RPMI7951 (cell line): Measurements from ENCODE around the gene MYLK. TPM values are rescaled to one million over a fixed set of nuclear protein-coding genes. Genes with fewer than 3 reads are reported as not detected.

Experiments used
- DNase-seq: peaks from one replicate; pipeline ENCODE4 v3.0.0-alpha.2; 2012; ENCODE audit warnings: low read depth
- total RNA-seq: library from RNA; depleted of rRNA; stranded (reverse); fragments of >200 nt; shearing (Covaris generic); gene quantifications from 2 replicates; pipeline ENCODE4 v1.2.3, GENCODE V29; 2014

Gene MYLK
- total RNA-seq, 1 experiment from 2014 or later, result 103 TPM

DNA sequence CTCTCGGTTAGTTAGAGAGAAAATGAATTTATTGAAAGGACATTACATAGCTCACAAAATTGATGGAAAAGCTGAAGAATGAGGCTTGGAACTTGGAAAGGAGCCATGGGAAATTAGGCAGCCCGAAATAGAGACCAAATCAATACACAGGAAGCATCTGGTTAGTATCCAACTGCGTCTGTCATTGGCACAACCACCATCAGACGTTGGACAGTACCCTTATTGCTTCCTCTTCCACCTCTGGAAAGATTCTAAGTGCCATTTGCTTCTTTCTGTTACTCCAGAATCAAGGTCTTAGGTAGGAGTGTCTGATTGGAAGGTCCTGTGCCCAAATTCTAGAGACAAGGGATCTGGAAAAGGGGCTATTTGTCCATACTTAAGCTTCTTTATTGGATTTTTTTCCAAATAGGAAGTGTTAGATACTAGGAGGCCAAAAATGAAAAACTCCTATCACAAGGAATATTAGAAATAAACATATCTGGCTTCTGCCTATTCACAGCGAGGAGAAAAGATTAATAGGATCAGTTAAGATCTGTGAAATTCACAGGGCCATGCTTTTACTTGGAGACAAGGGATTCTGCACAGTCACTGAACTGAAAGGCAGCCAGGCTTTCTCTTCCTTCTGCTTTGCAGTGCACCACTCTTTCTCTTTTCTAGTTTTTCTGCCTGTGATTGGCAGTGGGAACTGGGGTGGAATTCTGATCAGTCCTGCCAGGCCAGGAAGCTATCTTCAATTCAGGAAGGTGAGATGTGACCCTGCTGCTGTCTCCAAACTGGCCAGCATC lies 288.5 kb downstream of the MYLK start:
- no peak for DNase-seq

DNA sequence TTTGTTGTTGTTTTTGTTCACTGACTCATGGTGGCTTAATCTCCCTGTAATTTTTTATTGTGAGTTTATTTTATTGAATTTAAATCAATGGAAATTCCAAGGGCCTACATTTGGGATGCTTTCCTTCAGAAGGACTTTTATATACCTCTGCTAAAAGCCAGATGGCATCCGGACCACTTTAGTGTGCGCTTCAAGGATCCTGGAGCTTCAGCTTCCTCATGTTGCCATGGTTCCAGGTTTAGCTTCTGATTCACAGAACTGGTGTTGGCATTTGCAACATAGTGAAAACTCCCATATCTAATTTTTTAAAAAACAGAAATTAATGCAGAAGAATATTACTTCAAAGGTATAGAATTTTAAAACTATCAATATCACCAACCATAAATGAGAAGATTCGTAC lies 290.8 kb downstream of the MYLK start:
- DNase-seq, result no peak

DNA sequence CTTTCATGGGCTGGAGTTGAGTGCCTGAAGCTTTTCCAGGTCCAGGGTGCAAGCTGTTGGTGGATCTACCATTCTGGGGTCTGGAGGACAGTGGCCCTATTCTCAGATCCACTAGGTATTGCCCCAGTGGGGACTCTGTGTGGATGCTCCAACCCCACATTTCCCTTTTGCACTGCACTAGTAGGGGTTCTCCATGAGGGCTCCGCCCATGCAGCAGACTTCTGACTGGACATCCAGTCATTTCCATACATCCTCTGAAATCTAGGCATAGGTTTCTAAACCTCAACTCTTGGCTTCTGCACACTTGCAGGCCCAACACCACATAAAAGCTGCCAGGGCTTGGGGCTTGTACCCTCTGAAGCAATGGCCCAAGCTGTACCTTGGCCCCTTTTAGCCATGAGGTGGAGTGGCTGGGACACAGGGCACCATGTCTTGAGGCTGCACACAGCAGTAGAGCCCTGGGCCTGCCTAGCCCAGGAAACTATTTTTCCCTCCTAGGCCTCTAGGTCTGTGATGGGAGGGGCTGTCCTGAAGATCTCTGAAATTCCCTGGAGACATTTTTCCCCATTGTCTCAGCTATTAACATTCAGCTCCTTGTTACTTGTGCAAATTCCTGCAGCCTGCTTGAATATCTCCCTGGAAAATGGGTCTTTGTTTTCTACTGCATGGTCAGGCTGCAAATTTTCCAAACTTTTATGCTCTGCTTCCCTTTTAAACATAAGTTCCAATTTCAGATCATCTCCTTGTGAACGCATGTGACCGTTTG lies 293.3 kb downstream of the MYLK start:
- DNase-seq, result no peak

DNA sequence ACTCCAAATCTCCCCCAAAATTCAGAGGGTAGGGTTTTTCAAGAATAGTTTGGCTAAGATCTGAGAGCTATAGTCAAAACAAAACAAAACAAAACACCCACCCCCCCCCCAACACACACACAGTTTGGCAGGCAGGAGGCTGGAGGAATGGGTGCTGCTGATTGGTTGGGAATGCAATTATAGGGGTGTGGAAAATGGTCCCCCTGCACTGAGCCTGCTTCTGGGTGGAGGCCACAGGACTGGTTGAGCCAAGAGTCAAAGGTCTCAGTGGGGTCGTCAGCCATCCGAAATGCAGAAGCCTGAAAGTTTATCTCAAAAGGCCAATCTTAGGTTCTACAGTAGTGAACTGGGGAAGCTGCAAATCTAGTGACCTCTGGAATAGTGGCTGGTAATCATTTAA lies 296.7 kb downstream of the MYLK start:
- no peak for DNase-seq

DNA sequence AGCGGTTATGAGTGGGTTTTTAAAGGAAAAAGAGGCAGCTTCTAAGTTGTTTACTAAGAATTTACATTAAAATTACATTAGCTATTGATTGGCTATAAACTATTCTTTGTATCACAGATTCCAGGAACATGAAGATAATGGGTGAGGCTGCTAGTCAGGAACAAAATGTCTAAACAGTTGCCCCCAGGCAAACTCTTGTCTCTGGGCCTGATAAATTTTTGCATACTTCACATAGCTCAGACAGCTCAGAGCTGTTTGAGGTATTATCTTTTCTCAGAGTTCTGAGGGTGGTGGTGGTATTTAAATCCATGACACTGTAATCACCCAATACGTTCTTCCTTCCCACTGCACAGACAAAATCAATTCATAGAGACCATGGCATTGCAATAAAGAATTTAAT lies 297.2 kb downstream of the MYLK start:
- DNase-seq, result peak; percentile 75

DNA sequence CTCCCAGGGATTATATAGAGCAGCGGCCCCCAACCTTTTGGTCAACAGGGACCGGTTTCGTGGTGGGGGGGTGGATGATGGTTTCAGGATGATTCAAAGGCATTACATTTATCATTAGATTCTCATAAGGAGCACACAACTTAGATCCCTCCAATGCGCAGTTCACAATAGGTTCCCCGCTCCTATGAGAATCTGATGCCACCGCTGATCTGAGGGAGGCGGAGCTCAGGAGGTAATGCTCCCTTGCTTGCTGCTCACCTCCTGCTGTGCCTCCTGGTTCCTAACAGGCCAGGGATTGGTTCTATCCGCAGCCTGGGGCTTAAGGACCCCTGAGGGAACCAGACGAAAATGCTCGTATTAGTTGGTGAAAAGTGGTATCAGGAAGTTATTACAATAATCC lies 298.0 kb downstream of the MYLK start:
- peak; percentile 61 for DNase-seq

DNA sequence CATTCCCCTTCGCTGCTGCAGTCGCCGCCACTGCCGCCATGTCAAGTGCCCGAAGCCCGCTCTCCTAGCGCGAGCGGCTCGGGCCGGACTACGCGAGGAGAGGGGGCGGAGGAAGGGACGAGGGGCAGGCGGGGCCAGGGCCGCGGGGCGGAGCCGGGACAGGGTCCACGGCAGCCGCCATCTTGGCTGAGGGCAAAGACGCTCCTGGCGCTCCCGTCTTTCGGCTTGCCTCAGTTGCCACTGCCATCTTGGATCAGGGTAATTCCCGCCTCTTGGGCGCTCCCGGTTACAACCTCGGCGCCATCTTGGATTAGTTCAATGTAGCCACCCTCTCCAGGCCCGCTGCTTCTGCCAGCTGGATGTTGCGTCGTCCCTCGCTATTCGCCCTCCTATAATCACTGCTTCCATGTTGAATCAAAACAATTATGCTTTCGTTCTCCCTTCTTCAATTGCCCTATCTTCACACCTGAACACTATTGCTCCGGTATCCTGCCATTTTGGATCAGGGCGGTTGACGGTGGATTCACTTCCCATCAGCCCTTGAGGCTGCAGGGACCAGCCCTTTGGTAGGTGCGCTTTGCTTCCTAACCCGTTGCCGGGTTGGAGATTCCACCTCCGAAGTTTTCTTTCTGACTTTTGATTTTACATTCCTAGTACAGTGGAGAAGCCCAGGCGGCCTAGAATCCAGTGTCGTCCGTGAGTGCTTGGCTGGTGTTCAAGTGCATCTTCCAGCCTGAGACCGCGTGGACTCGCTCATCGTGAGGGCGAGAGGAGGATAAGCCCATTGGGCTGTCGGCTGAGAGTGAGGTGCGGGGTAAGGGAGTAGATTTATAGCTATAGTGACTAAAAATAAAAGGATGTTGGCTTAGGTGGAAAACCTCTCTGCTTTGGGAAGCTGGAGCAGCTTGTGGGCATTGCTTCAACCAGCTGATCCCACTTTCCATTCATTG lies 298.9 kb downstream of the MYLK start, which contains the start of gene HACD2:
Gene HACD2, minus strand, starts transcription at position 66 of the 950 bp plus-strand sequence. Its CDS starts 26 bp downstream, at position 40.
- DNase-seq, result peak; percentile 97

DNA sequence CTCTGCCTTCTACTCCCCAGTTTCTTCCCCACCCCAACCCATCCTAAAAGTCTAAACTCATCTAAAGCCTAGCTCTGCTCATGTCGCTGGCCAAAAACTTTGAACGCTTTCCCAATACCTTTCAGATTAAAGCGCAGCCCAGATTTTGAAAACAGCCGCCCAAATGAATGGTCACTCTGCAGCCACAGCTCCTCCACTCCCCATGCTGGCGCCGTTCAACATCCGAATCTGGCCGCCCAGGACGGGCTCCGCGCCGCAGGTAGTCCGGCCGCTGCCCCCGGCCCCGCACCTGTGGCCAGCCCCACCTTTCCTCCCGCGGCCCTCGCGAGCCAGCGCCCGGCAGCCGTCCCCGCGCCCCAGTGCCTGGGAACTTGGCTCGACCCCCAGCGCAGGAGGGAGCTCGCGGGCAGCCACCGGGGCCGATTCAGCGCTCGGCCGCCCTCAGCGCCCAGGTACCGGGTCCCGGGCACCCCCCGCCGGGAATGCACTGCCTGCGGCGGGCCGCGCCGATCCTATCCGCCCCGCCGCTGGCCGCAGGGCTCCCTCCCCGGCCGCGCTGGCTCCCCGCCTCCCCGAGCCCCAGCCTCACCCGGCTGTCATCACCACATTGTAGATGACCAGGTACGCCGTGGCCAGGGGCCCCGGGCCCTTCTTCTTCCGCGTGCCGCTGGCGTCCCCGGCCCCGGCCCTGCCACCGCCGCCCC lies 299.7 kb downstream of the MYLK start:
- DNase-seq, result no peak

DNA sequence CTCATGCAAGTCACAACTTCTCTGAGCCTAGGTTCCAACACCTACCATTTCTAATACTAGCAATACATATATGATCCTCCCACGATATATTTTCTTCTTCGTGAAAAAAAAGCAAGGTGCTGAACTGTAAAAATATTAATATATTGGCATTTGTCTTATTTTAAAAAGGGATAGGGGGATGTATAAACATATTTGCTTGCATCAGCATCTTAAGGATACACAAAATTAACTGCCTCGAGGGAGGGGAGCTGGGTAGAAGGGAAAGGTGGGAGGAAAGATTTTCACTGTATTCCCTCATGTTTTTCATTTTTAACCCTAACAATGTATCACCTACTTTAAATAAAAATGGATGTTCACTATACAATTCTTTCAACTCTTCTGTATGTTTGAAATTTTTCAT lies 300.6 kb downstream of the MYLK start:
- no peak for DNase-seq

DNA sequence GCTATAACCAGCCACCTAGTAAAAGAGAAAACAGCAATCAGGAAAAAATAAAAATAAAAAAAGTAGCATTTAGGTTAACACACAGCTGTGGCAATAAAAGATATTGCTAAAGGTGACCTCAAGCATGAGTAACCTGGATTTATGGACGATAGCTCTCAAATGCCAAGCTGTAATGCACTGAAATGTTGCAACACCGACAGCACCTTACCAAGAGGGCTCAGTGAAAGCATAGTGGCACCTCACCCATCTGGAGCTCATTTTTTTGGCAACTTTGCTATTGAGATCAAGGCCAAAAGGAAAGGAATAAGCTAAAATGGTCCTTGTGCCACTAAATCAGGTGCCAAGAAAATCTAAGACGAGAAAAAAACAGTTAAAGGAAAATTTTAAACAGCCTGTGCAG lies 301.8 kb downstream of the MYLK start:
- DNase-seq, result no peak

DNA sequence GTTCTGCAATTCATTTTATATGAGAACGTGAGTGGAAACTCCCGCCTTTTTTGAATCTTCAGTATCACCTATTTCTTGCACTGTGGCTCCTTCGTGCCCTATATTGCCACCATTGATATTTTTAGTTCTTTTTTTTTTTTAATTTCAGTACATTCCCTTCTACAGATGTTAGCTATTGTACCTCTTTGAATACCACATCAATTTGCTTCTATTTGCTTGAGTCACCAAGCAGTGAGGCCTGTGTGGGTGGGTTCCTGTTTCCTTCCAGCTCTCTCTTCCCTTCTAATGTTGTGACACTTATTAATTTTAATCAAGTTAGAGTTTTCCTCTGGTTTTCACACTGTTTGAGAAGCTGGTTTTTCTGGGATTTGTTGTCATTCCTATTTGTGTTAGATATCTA lies 308.0 kb downstream of the MYLK start:
- no peak for DNase-seq

DNA sequence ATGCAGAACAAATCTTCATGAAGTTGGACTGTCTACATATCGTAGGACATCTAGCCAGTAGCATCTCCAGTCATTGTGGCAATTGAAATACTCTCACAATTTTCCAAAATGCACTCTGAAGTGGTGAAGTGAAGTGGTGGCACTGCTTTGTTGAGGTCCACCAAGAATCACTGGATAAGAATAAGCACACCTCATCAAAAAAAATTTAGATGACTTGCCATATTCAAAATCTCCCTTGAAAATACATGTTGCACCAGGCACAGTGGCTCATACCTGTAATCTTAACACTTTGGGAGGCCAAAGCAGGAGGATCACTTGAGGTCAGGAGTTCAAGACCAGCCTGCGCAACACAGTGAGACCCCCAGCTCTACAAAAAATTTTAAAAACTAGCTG lies 312.2 kb downstream of the MYLK start:
- no peak for DNase-seq

DNA sequence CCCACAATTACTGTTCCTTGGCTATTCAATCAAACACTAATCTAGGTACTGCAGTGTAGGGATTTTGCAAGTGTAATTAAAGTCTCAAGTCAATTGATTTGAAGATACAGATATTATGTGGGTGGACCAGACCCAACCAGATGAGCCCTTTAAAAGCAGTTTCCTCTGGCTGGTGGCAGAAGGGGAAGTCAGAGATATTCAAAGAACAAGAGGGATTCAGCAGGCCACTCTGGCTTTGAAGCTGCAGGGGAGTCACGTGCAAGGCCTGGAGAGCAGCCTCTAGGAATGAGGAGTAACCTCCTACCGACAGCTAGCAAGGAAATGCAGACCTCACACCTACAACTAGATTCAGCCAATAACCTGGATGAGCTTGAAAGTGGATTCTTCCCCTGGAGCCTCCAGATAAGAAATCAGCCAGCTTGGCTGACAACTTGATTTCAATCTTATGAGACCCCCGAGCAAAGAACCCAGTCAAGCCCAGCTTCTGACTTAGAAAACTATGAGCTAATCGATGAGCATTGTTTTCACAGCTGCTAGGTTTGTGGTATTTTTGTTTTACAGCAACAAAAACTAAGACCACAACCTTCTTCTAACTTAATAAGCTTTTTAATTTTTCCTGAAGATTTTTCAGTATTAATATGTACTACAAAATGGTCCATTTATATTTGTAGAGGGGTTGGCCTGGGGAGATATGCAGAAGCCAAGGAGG lies 312.7 kb downstream of the MYLK start:
- no peak for DNase-seq

DNA sequence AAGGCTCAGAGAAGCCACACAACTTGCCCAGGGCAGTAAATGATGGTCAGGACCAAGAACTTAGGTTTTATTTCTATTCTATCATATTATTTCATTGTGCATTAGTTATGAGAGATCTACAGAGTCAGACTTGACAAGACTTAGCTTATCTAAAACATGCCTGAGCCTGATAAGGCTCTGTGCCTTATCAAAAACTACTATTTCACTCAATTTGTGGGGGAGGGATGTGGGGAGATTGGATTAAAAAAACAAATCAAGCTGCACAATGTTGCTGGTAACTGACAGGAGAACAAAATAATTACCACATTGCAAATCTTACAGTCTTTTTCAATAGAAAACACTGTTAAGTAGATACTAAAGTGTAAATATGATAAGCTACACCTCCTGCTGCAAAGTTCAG lies 315.3 kb downstream of the MYLK start:
- DNase-seq, result no peak

DNA sequence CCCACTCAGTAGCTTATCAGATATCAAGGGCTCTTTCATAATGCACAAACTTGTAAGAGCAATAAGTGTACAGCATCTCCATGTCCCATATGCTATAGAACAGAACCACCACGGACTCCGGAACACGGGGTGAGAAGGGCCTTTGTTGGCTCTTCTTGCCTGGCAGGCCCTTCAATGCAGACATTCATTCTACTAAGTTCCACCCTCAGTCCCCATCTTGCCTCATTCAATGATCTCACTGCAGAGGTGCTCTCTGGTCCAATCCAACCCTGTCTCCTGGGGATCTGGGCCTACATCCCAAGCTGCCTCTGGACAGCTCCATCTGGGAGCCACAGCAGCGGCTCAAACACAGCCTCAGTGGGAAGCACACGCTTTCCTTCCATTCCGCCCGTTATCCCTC lies 316.1 kb downstream of the MYLK start:
- no peak for DNase-seq

DNA sequence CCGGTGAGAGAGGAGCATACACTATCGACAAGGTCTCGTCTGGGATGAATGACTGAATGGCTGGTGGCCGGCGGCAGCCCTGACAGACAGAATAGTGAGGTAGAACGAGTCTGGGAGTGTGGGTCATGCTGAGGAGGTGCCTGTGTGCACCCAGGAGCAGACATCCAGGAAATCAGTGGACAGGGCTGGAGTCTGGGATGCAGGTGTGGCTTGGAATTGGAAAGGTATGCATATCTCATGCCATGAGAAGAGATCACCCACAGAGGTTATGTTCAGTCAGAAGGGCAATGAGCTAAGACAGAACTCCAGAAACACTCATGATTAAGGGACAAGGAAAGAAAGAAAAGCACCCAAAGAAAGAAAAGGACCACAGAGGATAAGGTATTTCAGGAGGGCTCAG lies 320.1 kb downstream of the MYLK start:
- no peak for DNase-seq

DNA sequence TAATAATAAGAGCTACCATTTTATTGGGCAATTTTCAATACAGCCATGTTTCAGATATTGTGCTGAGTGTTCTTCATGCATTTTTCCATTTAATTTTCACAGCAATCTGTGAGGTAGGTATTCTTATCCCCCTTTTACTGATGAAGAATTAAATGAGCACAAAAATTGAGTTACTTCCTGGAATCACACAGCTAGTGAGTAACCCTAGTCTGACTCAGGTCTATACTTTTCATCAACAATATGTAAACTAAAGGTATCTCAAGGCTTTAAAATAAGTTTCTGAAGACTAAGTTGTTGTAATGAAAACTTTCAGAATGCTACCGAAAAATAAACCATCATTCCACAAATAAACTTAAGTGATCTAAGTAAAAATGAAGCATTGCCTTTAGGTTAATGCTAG lies 321.6 kb downstream of the MYLK start:
- DNase-seq, result no peak

DNA sequence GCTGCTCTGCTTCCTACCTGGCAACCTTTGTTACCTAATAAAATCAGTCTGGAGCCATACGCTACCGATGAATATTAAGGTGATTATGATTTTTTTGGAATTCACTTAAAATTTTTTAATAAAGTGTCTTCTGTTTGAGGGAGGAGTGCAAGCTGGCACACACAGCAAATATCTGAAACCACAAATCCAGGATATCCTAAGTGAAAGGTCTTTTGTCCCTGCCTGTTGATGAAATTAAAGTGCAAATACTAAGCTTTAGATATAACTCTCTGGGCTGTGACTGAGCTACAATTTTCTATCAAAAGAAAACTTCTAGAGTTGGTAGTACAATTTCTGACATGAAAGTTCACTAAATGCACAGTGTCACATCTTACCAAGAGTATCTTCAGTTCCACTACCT lies 322.9 kb downstream of the MYLK start:
- DNase-seq, result no peak
